ENCODE measurements around the gene ARRDC5.
"Not testable (repeated sequence)": the region's sequence is repeated elsewhere in the genome, so short reads cannot be mapped to it uniquely, and the experiment has no call there.

ARRDC5 gene

DNA sequence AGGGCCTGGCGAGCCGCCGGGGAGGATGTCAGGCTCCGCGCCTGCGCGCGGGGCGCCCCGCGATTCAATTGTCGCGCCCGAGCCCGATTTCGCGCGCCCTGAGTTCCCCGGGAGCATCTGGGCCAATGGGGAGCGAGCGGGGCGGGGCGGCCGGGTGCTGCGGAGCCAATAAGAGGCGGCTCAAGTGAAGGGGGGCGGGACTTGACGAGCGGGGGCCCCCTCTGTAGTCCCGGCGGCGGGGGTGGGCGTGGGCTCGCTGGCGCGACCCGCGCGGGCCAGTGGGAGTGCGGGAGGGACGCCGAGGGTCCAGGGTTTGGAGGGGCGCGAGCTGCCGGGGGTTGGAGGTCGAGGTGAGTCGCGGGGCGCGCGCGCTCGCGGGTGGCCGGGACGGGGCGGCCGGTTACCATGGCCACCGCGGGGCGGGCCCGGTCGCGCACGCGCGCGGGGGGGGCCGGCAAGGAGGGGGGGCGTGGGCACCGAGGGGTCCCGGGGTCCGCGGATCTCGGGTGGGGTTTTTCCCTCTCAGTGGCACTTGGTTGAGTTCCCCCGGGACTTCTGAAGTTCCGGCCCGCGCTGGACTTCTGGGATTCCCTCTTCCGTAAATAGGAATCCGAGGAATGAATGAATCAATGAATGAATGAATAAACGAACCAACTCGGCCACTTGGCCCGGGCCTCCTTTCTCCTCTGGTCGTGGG is 7.3 kb upstream of the ARRDC5 start:
- DNase-seq = peak; percentile 97

GRCh38 chr19:4909156-4909896 is 6.6 kb upstream of the ARRDC5 start, which contains the start of gene UHRF1:
UHRF1 (plus strand) TSS chr19:4909501; CDS start chr19:4910886, 1,385 bp downstream.
- no peak for DNase-seq

DNA sequence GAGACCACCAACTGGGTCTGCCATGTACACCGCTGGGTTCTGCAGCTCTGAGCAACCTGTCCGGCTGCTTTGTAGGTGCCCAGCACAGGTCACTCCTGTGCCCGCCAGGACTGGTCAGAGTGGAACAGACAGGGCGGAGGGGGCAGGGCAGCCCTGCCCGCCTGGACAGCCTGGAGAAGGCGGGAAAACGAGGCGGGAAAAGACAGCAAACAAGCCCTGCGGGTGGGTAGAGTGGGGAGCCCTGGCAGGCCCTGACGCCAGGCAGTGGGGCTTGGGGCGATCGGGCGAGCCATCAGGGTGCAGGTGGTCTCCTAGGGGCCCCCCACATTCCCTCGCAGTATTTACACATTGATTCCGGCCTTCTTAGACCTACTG is 6.1 kb upstream of the ARRDC5 start:
- DNase-seq = no peak

GRCh38 chr19:4908360-4908759 is 5.7 kb upstream of the ARRDC5 start:
- DNase-seq = no peak

DNA sequence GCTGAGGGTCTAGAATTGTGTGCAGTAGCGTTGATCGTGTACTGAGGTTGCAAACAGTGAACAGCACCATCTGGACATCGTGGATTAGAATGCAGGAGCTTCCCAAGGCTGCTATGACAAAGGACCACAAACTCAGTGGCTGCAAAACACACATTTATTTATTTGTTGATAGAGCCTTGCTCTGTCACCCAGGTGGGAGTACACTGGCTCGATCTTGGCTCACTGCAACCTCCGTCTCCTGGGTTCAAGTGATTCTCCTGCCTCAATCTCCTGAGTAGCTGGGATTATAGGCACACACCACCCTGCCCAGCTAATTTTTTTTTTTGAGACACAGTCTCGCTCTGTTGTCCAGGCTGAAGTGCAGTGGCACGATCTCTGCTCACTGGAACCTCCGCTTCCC is 4.3 kb upstream of the ARRDC5 start:
- no peak for DNase-seq

- no peak for DNase-seq
Measured at GRCh38 chr19:4904481-4904880, 1.8 kb upstream of the ARRDC5 start.

DNA sequence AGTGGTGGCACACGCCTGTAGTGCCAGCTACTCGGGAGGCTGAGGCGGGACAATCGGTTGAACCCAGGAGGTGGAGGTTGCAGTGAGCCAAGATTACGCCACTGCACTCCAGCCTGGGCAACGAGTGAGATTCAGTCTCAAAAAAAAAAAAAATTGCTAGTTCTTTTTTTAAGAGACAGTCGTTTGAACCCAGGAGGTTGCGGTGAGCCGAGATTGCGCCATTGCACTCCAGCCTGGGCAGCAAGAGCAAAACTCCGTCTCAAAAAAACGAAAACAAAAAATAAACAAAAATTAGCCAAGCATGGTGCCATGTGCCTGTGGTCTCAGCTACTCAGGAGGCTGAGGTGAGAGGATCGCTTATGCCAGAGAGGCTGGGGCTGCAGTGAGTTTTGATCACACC is 1.8 kb downstream of the ARRDC5 start:
- DNase-seq = not testable (repeated sequence)

- DNase-seq = no peak
Measured at GRCh38 chr19:4897146-4897545, 5.5 kb downstream of the ARRDC5 start.

DNA sequence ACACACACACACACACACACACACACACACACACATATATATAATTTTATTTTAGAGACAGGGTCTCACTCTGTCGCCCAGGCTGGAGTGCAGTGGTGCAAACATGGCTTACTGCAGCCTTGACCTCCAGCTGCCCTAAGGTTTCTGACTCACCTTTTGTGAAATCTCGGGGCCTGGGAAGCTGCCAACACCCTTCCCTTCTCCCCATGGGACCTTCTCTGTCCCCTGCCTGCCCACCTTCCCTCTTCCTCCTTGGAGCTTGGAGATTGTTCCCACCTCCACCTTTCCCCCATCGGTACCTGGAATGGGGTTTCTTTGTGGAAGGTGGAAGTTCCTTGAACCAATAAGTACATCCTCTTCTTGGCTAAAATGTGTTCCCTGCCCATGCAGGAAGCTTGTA is 6.3 kb downstream of the ARRDC5 start:
- no peak for DNase-seq

- not testable (repeated sequence) for DNase-seq
Measured at GRCh38 chr19:4892962-4893361, 9.7 kb downstream of the ARRDC5 start.

DNA sequence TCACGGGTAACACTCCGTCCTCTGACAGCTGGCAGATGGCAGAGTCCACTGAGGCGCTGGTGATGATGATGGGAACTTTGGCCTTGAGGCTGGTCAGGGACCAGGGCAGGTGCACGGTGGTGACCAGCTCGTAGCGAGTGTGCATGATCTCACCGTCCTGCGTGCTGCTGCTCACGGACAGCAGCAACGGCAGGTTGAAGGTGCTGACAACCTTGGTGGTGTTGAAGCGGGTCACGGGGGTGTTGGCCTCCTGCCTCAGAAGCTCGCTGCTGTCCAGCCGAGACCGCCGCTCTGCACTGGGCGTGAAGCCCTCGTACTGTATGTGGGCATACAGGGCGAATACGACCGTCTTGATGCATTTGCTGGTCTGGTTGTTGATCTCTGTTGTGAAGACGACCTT is 11.6 kb downstream of the ARRDC5 start:
- no peak for DNase-seq

DNA sequence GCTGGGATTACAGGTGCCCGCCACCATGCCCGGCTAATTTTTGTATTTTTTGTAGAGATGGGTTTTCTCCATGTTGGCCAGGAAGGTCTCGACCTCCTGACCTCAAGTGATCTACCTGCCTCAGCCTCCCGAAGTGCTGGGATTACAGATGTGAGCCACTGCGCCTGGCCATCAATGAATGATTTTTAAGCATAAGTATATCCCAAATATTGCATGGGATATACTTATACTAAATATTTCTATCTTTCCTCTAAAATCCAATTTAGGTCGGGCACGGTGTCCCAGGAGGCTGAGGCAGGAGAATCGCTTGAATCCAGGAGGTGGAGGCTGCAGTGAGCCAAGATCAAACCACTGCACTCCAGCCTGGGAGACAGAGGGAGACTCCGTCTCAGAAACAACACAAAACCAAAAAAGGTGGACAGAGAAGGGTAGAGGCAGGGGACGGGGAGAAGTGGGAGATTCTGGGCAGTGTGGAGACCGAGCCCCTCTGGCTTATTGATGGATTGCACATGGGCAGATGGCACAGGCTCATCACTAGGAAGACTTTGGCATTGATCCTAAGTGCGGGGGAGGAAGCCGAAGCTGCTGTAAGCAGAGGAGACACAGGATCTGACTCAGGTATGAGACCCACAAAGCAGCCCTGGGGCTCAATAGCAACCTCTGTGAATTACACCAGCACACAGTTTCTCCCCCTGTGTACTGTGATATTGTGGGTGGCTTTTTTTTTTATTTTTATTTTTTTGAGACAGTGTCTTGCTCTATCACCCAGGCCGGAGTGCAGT is 13.5 kb downstream of the ARRDC5 start:
- DNase-seq = no peak

GRCh38 chr19:4887803-4888202 is 14.9 kb downstream of the ARRDC5 start:
- DNase-seq = not testable (repeated sequence)

- not testable (repeated sequence) for DNase-seq
Measured at GRCh38 chr19:4884993-4885392, 17.7 kb downstream of the ARRDC5 start.

- DNase-seq = not testable (repeated sequence)
Measured at GRCh38 chr19:4882874-4883273, 19.8 kb downstream of the ARRDC5 start.

DNA sequence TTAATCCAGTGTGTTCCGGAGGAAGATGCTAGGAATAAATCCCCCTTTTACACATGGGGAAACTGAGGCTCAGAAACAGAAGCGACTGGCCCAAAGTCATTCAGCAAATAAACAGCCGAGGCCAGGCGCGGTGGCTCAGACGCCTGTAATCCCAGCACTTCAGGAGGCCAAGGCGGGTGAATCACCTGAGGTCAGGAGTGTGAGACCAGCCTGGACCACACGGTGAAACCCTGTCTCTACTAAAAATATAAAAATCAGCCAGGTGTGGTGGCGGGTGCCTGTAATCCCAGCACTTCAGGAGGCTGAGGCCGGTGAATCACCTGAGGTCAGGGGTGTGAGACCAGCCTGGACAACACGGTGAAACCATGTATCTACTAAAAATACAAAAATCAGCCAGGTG is 23.7 kb downstream of the ARRDC5 start:
- DNase-seq = no peak

DNA sequence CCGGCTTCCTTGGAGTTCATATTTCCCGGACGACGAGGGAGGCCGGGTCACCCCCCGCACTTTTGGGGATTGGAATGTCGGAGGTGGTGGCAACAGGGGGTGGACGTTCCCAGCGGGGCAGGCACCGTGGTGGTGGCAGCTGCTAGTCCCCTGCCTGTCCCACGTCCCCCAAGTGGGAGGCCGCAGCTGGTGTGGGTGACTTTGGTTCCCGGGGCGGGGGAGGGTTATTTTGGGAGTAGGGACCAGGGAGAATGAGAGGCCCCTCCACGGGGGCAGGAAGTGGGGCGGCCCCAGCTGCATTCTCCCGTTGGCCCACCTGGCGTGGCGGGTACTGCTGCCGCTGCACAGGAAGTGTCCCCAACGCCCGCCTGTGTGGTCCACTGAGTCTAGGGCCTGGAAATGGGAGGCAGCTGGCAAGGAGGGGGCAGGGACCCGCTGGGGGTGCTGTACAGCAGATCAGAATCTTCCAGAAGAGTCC is 24.2 kb downstream of the ARRDC5 start:
- DNase-seq = no peak

DNA sequence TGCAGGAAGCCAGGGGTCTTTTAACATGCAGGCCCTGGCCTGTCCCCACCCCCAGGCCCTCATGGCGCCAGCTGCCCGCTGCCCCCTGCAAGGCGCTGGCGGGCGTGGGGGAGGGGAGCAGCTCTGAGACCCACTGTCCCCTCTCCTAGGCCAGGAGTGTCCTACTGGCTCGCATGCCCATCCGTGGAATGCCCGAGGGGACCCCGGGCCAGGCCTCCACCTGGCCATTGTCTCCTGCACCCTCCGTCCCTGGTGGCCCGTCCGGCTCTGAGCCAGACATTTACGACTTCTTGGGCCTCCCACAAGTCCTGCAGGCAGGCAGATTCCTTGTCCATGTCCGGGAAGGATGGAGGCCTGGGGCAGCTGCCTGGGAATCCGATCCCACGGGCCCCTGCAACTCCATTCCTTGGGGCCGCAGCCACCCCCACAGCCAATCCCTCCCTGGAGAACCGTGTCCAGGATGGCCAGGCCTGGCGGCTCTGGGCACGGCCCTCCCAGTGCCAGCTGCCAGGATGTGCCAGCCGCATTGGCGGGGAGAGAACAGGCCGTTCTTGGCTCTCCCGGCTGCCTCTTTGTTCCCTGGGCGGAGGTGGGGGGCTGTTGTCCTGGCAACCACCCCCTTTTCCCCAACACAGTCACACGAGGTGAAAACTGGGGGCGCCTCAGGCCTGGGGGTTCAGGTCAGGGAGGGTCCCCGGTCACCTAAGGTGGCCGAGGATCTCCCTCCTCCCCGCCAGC is 24.8 kb downstream of the ARRDC5 start:
- no peak for DNase-seq

DNA sequence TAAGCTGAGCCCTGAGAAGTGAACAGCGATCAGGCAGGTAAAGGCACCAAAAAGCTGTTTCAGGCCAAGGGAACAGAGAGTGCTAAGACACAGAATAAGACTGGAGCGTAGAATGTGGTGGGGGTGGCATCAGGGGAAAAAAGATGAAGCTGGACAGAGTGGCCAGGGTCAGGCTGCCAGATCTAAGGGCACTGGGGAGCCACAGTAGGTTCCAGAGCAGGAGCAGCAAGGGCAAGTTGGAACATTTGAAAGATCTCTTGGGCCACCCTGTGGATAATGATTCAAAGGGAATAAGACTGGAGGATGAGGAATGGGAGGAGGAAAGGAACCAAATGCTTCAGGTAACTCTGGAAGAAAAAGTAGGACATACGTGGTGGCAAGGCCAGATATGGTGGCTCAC is 28.8 kb downstream of the ARRDC5 start:
- DNase-seq = no peak

DNA sequence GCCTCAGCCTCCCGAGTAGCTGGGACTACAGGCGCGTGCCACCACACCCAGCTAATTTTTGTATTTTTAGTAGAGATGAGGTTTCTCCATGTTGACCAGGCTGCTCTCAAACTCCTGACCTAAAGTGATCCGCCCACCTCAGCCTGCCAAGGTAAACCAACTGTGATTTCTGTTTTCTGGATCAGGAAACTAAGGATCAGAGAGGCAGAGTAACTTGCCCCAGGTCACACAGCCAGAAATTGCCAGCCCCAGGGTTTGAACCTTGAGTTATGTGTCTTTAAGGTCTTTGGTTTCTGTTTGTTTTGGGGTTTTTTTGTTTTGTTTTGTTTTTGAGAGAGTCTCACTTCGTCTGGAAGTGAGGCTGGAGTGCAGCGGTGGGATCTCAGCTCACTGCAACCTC is 31.0 kb downstream of the ARRDC5 start:
- DNase-seq = no peak

- DNase-seq = no peak
Measured at GRCh38 chr19:4870025-4870700, 32.5 kb downstream of the ARRDC5 start.

DNA sequence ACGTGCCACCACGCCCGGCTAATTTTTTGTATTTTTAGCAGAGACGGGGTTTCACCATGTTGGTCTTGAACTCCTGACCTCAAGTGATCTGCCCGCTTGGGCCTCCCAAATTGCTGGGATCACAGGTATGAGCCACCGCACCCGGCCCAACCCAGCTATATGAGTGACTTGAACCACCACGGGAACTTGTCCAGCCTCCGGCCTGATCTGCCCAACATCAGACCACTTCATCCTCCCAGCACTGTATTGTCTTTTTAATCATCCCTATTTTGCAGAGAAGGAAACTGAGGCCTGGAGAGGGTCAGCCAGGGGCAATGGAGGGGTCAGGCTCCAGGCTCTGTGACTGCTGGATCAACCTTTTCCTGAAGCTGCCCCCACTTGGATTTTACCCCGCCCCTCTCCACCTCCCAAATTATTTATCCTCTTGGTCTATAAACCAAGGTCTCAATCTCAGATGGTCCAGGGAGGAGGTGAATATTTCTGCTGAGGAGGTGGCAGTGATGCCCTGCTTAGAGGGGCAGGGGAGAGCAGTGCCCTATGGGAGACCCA is 34.3 kb downstream of the ARRDC5 start:
- DNase-seq = no peak
